DND-41 (cell line): ENCODE results near the gene RGL3.
A peak's percentile ranks its signal among the peaks of the same experiment; 100 is the strongest.

Experiments used
- ATAC-seq: fragments of 200-7000 bp; cut with Tn5 transposase; 3 replicates; pipeline ENCODE4 v1.9.1; 2021; ENCODE audit warnings: low read depth; ENCODE audit not compliant: insufficient read depth
- DNase-seq: peaks from one replicate; pipeline ENCODE4 v3.0.0-alpha.2; 2020
- H2AFZ ChIP-seq: 2 replicates; pipeline ENCODE4 v1.6.0; 2012; ENCODE audit warnings: low read depth, low read length
- H3K27ac ChIP-seq: 2 replicates; pipeline ENCODE4 v1.5.1; 2012; ENCODE audit warnings: low read length, inconsistent platforms
- H3K27me3 ChIP-seq: fragments of 200-600 bp; sonication (generic); 2 replicates; pipeline ENCODE4 v1.6.0; 2012; ENCODE audit warnings: low read length, mild to moderate bottlenecking, inconsistent platforms; ENCODE audit not compliant: insufficient read depth, poor library complexity
- H3K36me3 ChIP-seq: 2 replicates; pipeline ENCODE4 v1.5.1; 2012; ENCODE audit warnings: low read length, inconsistent platforms; ENCODE audit not compliant: insufficient read depth
- H3K4me1 ChIP-seq: 2 replicates; pipeline ENCODE4 v1.5.1; 2012; ENCODE audit warnings: mild to moderate bottlenecking, low read length; ENCODE audit not compliant: insufficient read depth
- H3K4me2 ChIP-seq: 2 replicates; pipeline ENCODE4 v1.6.0; 2012; ENCODE audit warnings: mild to moderate bottlenecking, moderate library complexity, low read length, inconsistent platforms; ENCODE audit not compliant: insufficient read depth
- H3K4me3 ChIP-seq, 2 experiments: fragments of 200-600 bp in 1 of 2; shearing (Covaris generic) in 1 of 2; 2 replicates each; pipeline ENCODE4 v1.5.1; 2012 to 2016; ENCODE audit warnings: inconsistent platforms in 2 of 2, low read length in 2 of 2, mild to moderate bottlenecking in 2 of 2, low read depth in 1 of 2, moderate library complexity in 1 of 2
- H3K79me2 ChIP-seq: 2 replicates; pipeline ENCODE4 v1.6.0; 2012; ENCODE audit warnings: low read length, inconsistent platforms; ENCODE audit not compliant: insufficient read depth
- H3K9ac ChIP-seq: 2 replicates; pipeline ENCODE4 v1.6.0; 2012; ENCODE audit warnings: low read depth, mild to moderate bottlenecking, inconsistent platforms, low read length, moderate library complexity
- H3K9me3 ChIP-seq: 2 replicates; pipeline ENCODE4 v1.5.1; 2012; ENCODE audit warnings: low read length, moderate library complexity, mild to moderate bottlenecking, inconsistent platforms; ENCODE audit not compliant: insufficient read depth, severe bottlenecking
- H4K20me1 ChIP-seq: 2 replicates; pipeline ENCODE4 v1.6.0; 2012; ENCODE audit warnings: low read length; ENCODE audit not compliant: insufficient read depth
- CTCF ChIP-seq: IDR thresholded peaks from 2 replicates; pipeline ENCODE4 v1.5.1; 2012; ENCODE audit warnings: borderline replicate concordance, low read length, moderate library complexity, mild to moderate bottlenecking; ENCODE audit not compliant: poor library complexity, severe bottlenecking; ENCODE audit errors: extremely low read depth
- EZH2 ChIP-seq: IDR thresholded peaks from 3 replicates; pipeline ENCODE4 v1.6.1; 2012; ENCODE audit warnings: borderline replicate concordance, low read depth, mild to moderate bottlenecking, moderate library complexity, low read length, inconsistent platforms; ENCODE audit not compliant: severe bottlenecking

RGL3 gene

GRCh38 chr19:11383706-11384048 is 35.4 kb downstream of the RGL3 start:
- Histone ChIP-seq H3K9ac (no peak overlapping the region), H3K79me2 (peaks cover 10% of the 10 kb centered on the region), H3K4me1 (peaks cover 26% of the 10 kb centered on the region), H3K4me2 (no peak overlapping the region), H3K27ac (no peak overlapping the region), H3K9me3 (no peaks in the 10 kb centered on the region), H3K36me3 (no peaks in the 10 kb centered on the region), H4K20me1 (no peaks in the 10 kb centered on the region), H3K4me3 (no peak overlapping the region), H2AFZ (no peak overlapping the region), H3K27me3 (no peaks in the 10 kb centered on the region)
- ATAC-seq (no peak), DNase-seq (no peak)
- TF ChIP-seq CTCF = no peak
- no peak for TF ChIP-seq EZH2

GRCh38 chr19:11382898-11383705 is 36.0 kb downstream of the RGL3 start:
- no peak for DNase-seq

GRCh38 chr19:11380653-11381537 is 38.2 kb downstream of the RGL3 start:
- H3K4me3 ChIP-seq = peak overlapping the region; percentile 52 to 85
- H3K4me1 ChIP-seq = peaks cover 50% of the 10 kb centered on the region
- H3K36me3 ChIP-seq = peaks cover 15% of the 10 kb centered on the region
- H3K27ac ChIP-seq = peak overlapping the region; percentile 91
- H3K4me2 ChIP-seq = peak overlapping the region; percentile 78
- ATAC-seq (peak; percentile 95), DNase-seq (peak; percentile 97)
- H2AFZ ChIP-seq = peak overlapping the region; percentile 92
- no peaks in the 10 kb centered on the region for H3K9me3 ChIP-seq
- H3K9ac ChIP-seq = peak overlapping the region; percentile 74
- no peak for TF ChIP-seq EZH2
- TF ChIP-seq CTCF = peak; percentile 82
- no peaks in the 10 kb centered on the region for H4K20me1 ChIP-seq
- H3K27me3 ChIP-seq = no peaks in the 10 kb centered on the region
- H3K79me2 ChIP-seq = peaks cover 19% of the 10 kb centered on the region

More at GRCh38 chr19:11382898-11383705, 36.0 kb downstream of the RGL3 start:
- no peak overlapping the region for H3K4me3 ChIP-seq
- H3K79me2 ChIP-seq = peaks cover 12% of the 10 kb centered on the region
- ATAC-seq = no peak
- no peaks in the 10 kb centered on the region for H3K9me3 ChIP-seq
- no peaks in the 10 kb centered on the region for H4K20me1 ChIP-seq
- no peak overlapping the region for H3K4me2 ChIP-seq
- peaks cover 28% of the 10 kb centered on the region for H3K4me1 ChIP-seq
- H3K9ac ChIP-seq = no peak overlapping the region
- H3K27me3 ChIP-seq = no peaks in the 10 kb centered on the region
- TF ChIP-seq EZH2 (no peak), CTCF (peak; percentile 30)
- H2AFZ ChIP-seq = no peak overlapping the region
- no peak overlapping the region for H3K27ac ChIP-seq
- peaks cover 5% of the 10 kb centered on the region for H3K36me3 ChIP-seq
